Mucosa of gallbladder (tissue), 1 donor: ENCODE measurements around the gene TGOLN2. TPM values are rescaled to one million over a fixed set of nuclear protein-coding genes. Genes with fewer than 3 reads are reported as not detected.

Experiments
- DNase-seq: peaks from one replicate; pipeline ENCODE4 v3.0.0-alpha.2; 2020; ENCODE audit warnings: low spot score
- total RNA-seq: library from RNA; stranded (reverse); gene quantifications from one replicate; pipeline ENCODE4 v1.2.1, GENCODE V29; 2021
- donor health status: DM: no; HTN: no; CAD: no.

Gene TGOLN2
- total RNA-seq, 1 donor from 2014 or later: 237 TPM

- DNase-seq: peak; percentile 41
Measured at GRCh38 chr2:85308896-85309555, 18.8 kb downstream of the TGOLN2 start.

- DNase-seq: no peak
Measured at GRCh38 chr2:85308201-85308600, 19.6 kb downstream of the TGOLN2 start.

- DNase-seq: no peak
Measured at GRCh38 chr2:85307527-85307897, 20.3 kb downstream of the TGOLN2 start.

GRCh38 chr2:85303780-85304531 lies 23.8 kb downstream of the TGOLN2 start:
- no peak for DNase-seq

- no peak for DNase-seq
Measured at GRCh38 chr2:85302121-85302520, 25.7 kb downstream of the TGOLN2 start.

GRCh38 chr2:85291425-85292023 lies 36.3 kb downstream of the TGOLN2 start:
- no peak for DNase-seq

GRCh38 chr2:85288244-85288725 lies 39.5 kb downstream of the TGOLN2 start:
- DNase-seq: peak; percentile 66

- no peak for DNase-seq
Measured at GRCh38 chr2:85287721-85288120, 40.1 kb downstream of the TGOLN2 start.

GRCh38 chr2:85286918-85287317 lies 40.9 kb downstream of the TGOLN2 start:
- no peak for DNase-seq

- DNase-seq: no peak
Measured at GRCh38 chr2:85283641-85284040, 44.1 kb downstream of the TGOLN2 start.

- DNase-seq: no peak
Measured at GRCh38 chr2:85282914-85283313, 44.9 kb downstream of the TGOLN2 start.

GRCh38 chr2:85281553-85281952 lies 46.2 kb downstream of the TGOLN2 start:
- DNase-seq: no peak

- DNase-seq: no peak
Measured at GRCh38 chr2:85278361-85278760, 49.4 kb downstream of the TGOLN2 start.

GRCh38 chr2:85277416-85278158 lies 50.2 kb downstream of the TGOLN2 start:
- peak; percentile 39 for DNase-seq

- no peak for DNase-seq
Measured at GRCh38 chr2:85276571-85277118, 51.1 kb downstream of the TGOLN2 start.

- no peak for DNase-seq
Measured at GRCh38 chr2:85275984-85276540, 51.7 kb downstream of the TGOLN2 start.

- DNase-seq: no peak
Measured at GRCh38 chr2:85273738-85274731, 53.8 kb downstream of the TGOLN2 start.

- no peak for DNase-seq
Measured at GRCh38 chr2:85272357-85272756, 55.4 kb downstream of the TGOLN2 start.

- peak; percentile 51 for DNase-seq
Measured at GRCh38 chr2:85269959-85270358, 57.8 kb downstream of the TGOLN2 start.
